Body of pancreas (tissue), 4 donors: ENCODE data around the gene TOP3B. TPM values are rescaled to one million over a fixed set of nuclear protein-coding genes. Genes with fewer than 3 reads are reported as not detected.
"Not testable (repeated sequence)": the region's sequence is repeated elsewhere in the genome, so short reads cannot be mapped to it uniquely, and the experiment has no call there.

ENCODE experiments used
- ATAC-seq: fragments of 150-250 bp; one replicate; pipeline ENCODE4 v1.9.1; 2016
- DNase-seq, 4 donors: peaks; one replicate each; pipeline ENCODE4 v3.0.0-alpha.2; 2019
- H3K27ac ChIP-seq, 4 donors: fragments of 200-600 bp; sonication (generic); 1 replicate in 3 of 4; 2 replicates in 1 of 4; pipeline versions ENCODE4 v1.5.1 to v1.6.1; 2016 to 2019; ENCODE audit warnings: mild to moderate bottlenecking in 1 of 4, mixed read lengths in 1 of 4, moderate library complexity in 1 of 4
- H3K27me3 ChIP-seq, 2 donors: fragments of 200-600 bp; sonication (generic); one replicate each; pipeline ENCODE4 v1.6.0; 2016; ENCODE audit warnings: mild to moderate bottlenecking in 1 of 2
- H3K36me3 ChIP-seq, 2 donors: fragments of 200-600 bp; sonication (generic); replicated peaks in 1 of 2; 2 replicates each; pipeline ENCODE4 v1.5.1; 2016; ENCODE audit warnings: low read depth in 2 of 2; ENCODE audit not compliant: insufficient read depth in 1 of 2
- H3K4me1 ChIP-seq: fragments of 200-600 bp; sonication (generic); one replicate; pipeline ENCODE4 v1.6.0; 2016
- H3K4me3 ChIP-seq, 2 donors: fragments of 200-600 bp; sonication (generic); 1 replicate in 1 of 2; 2 replicates in 1 of 2; pipeline ENCODE4 v1.5.1; 2016 to 2019
- H3K9me3 ChIP-seq, 3 donors: fragments of 200-600 bp; sonication (generic); 1 replicate in 2 of 3; 2 replicates in 1 of 3; pipeline ENCODE4 v1.5.1; 2016
- CTCF ChIP-seq, 7 experiments: fragments of 450-650 bp in 4 of 7; fragments of 200-600 bp in 3 of 7; sonication (generic) in 3 of 7; IDR thresholded peaks; one replicate each; pipeline ENCODE4 v1.5.1; 2016 to 2019; ENCODE audit warnings: antibody characterized with exemption in 7 of 7
- POLR2A ChIP-seq, 3 donors: fragments of 450-650 bp; IDR thresholded peaks; one replicate each; pipeline ENCODE4 v1.6.1; 2016; ENCODE audit warnings: antibody characterized with exemption in 3 of 3, mild to moderate bottlenecking in 2 of 3
- WGBS, 2 donors: methylation state at CpG; one replicate each; pipeline ENCODE4 v1.1.5; 2017; 5-methylcytosine and 5-hydroxymethylcytosine counted together
- intact Hi-C: fragments of 100-400 bp; cut with DNase I; formaldehyde crosslinking; loops from one replicate; pipeline ENCODE4 v1.15.1; 2023
- total RNA-seq, 2 donors: library from RNA; depleted of rRNA; stranded (reverse); fragments of >200 nt; gene quantifications; one replicate each; pipeline ENCODE4 v1.1.0, GENCODE V29; 2016

TOP3B gene
- total RNA-seq, 2 donors from 2014 or later: 19.2 to 48.8 TPM

- DNase-seq (no peak), ATAC-seq (no peak)
- H3K4me1 ChIP-seq: peaks cover 28% of the 10 kb centered on the region
- no peaks in the 10 kb centered on the region for H3K36me3 ChIP-seq
- no peaks in the 10 kb centered on the region for H3K27me3 ChIP-seq
- TF ChIP-seq POLR2A (IDR thresholded peaks at IDR 0.05) (no peak), CTCF (IDR thresholded peaks at IDR 0.05) (no peak)
- H3K4me3 ChIP-seq: no peak overlapping the region
- intact Hi-C loops: no loop called here
- 93 to 100% methylated on average over 2 to 4 of the region's 4 CpGs for WGBS, 2 donors
- H3K27ac ChIP-seq: peak overlapping the region in 2 of 4 donors; percentile 55 to 59
- no peaks in the 10 kb centered on the region for H3K9me3 ChIP-seq
These were observed 66.2 kb downstream of the TOP3B start for GRCh38 chr22:21916309-21916918.

- ATAC-seq: no peak
- Histone ChIP-seq H3K4me1 (peaks cover 21% of the 10 kb centered on the region), H3K27ac (no peak overlapping the region), H3K36me3 (no peaks in the 10 kb centered on the region), H3K27me3 (no peaks in the 10 kb centered on the region), H3K4me3 (no peak overlapping the region), H3K9me3 (no peaks in the 10 kb centered on the region)
- 90 to 100% methylated on average over 1 to 4 of the region's 4 CpGs for WGBS, 2 donors
- DNase-seq: no peak
- no peak for TF ChIP-seq CTCF (IDR thresholded peaks at IDR 0.05)
- no peak for TF ChIP-seq POLR2A (IDR thresholded peaks at IDR 0.05)
- intact Hi-C loops: no loop called here
These were observed 66.8 kb downstream of the TOP3B start for GRCh38 chr22:21915624-21916308.

GRCh38 chr22:21914033-21914642 is 68.4 kb downstream of the TOP3B start:
- DNase-seq, H3K36me3 ChIP-seq, H3K27me3 ChIP-seq, H3K27ac ChIP-seq, H3K4me3 ChIP-seq, H3K9me3 ChIP-seq, intact Hi-C loops, ATAC-seq: not testable (repeated sequence)
- WGBS, 2 donors: 83 to 93% methylated on average over 8 of the region's 8 CpGs
- H3K4me1 ChIP-seq: peaks cover 19% of the 10 kb centered on the region

GRCh38 chr22:21910367-21910766 is 72.2 kb downstream of the TOP3B start:
- WGBS, 2 donors: 91 to 95% methylated on average over 3 to 4 of the region's 4 CpGs
- H3K27ac ChIP-seq, H3K27me3 ChIP-seq, DNase-seq, H3K4me3 ChIP-seq, H3K9me3 ChIP-seq, H3K36me3 ChIP-seq, intact Hi-C loops, H3K4me1 ChIP-seq, ATAC-seq: not testable (repeated sequence)

- no peak for TF ChIP-seq POLR2A (IDR thresholded peaks at IDR 0.05)
- Histone ChIP-seq H3K27me3 (no peaks in the 10 kb centered on the region), H3K36me3 (no peaks in the 10 kb centered on the region), H3K9me3 (no peaks in the 10 kb centered on the region), H3K27ac (no peak overlapping the region), H3K4me1 (no peaks in the 10 kb centered on the region), H3K4me3 (no peak overlapping the region)
- no peak for DNase-seq
- WGBS, 2 donors: 86 to 92% methylated on average over 2 of the region's 2 CpGs
- no peak for ATAC-seq
- intact Hi-C loops: no loop called here
These were observed 72.7 kb downstream of the TOP3B start for GRCh38 chr22:21909871-21910270.

- DNase-seq (no peak), ATAC-seq (no peak)
- Histone ChIP-seq H3K36me3 (no peaks in the 10 kb centered on the region), H3K4me3 (no peak overlapping the region), H3K27ac (no peak overlapping the region), H3K27me3 (no peaks in the 10 kb centered on the region), H3K4me1 (no peaks in the 10 kb centered on the region), H3K9me3 (no peaks in the 10 kb centered on the region)
- WGBS, 2 donors: 67% methylated on average over 4 to 7 of the region's 7 CpGs
- TF ChIP-seq POLR2A (IDR thresholded peaks at IDR 0.05) (no peak), CTCF (IDR thresholded peaks at IDR 0.05) (no peak)
- intact Hi-C loops: no loop called here
These were observed 74.7 kb downstream of the TOP3B start for GRCh38 chr22:21907638-21908522.
